Head of caudate nucleus (tissue), 42 donors: ENCODE results near the gene ARIH1.
A peak's percentile ranks its signal among the peaks of the same experiment; 100 is the strongest.

Experiments
- DNase-seq, 42 donors: peaks; one replicate each; pipeline versions ENCODE4 v3.0.0 to v3.0.0-alpha.2; 2020 to 2021; ENCODE audit warnings: mixed read lengths in 7 of 42
- intact Hi-C: fragments of 100-400 bp; cut with DNase I; formaldehyde crosslinking; loops from one replicate; pipeline ENCODE4 v1.15.0; 2022

The ARIH1 gene

GRCh38 chr15:72481015-72481659 lies 7.0 kb downstream of the ARIH1 start:
- intact Hi-C loops, result no loop called here
- no peak for DNase-seq

- DNase-seq, result no peak
- intact Hi-C loops, result no loop called here
These were observed 8.1 kb downstream of the ARIH1 start for GRCh38 chr15:72482275-72482674.

DNA sequence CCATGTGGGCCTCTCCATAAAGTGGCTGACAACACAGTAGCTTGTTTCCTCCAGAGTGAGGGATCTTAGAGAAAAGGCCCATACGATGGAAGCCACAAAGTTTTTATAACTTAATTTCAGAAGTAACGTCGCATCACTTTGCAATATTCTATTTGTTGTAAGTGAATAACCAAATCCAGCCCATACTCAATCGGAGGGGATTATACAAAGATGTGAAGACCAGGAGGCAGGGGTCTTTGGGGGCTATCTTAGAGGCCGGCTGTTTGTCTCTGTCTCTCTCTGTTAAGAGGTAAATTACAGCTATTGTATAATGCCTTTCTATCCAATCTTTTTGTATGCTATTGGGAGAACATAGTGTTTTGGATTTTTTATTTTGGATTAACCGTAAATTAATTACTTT lies 9.1 kb downstream of the ARIH1 start:
- no peak for DNase-seq
- intact Hi-C loops, result no loop called here

GRCh38 chr15:72486144-72486543 lies 12.0 kb downstream of the ARIH1 start:
- DNase-seq, result no peak
- intact Hi-C loops, result no loop called here

- intact Hi-C loops, result no loop called here
- peak in 1 of 42 donors; percentile 27 for DNase-seq
These were observed 13.1 kb downstream of the ARIH1 start for GRCh38 chr15:72487070-72487797.

GRCh38 chr15:72488558-72488957 lies 14.4 kb downstream of the ARIH1 start:
- DNase-seq, result no peak
- intact Hi-C loops, result no loop called here

DNA sequence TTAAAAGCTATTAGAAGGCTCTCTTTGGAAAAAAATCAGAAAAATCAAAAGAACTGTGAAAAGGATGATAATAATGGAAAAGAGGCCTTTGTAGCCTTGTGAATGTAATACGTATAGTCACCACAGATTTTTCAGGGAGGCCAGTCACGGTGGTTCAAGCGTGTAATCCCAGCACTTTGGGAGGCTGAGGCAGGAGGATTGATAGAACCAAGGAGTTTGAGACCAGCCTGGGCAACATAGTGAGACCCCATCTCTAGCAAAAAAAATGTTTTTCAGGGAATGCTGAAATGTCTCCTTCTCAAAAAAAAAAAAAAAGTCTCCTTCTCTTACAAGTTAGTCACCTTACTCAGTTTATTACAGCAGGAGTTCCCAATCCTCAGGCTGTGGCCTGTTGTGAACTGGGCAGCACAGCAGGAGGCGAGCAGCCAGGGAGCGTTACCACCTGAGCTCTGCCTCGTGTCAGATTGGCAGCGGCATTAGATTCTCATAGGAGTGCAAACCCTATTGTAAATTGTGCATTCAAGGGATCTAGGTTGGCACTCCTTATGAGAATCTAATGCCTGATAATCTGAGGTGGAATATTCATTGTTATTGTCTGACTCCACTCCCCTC lies 15.9 kb downstream of the ARIH1 start:
- no peak for DNase-seq
- intact Hi-C loops, result no loop called here

GRCh38 chr15:72491768-72492167 lies 17.6 kb downstream of the ARIH1 start:
- intact Hi-C loops, result no loop called here
- no peak for DNase-seq

GRCh38 chr15:72492733-72493132 lies 18.6 kb downstream of the ARIH1 start:
- intact Hi-C loops, result no loop called here
- no peak for DNase-seq

- no peak for DNase-seq
- intact Hi-C loops, result no loop called here
These were observed 19.1 kb downstream of the ARIH1 start for GRCh38 chr15:72493220-72493619.

GRCh38 chr15:72495007-72495406 lies 20.9 kb downstream of the ARIH1 start:
- intact Hi-C loops, result no loop called here
- DNase-seq, result no peak

DNA sequence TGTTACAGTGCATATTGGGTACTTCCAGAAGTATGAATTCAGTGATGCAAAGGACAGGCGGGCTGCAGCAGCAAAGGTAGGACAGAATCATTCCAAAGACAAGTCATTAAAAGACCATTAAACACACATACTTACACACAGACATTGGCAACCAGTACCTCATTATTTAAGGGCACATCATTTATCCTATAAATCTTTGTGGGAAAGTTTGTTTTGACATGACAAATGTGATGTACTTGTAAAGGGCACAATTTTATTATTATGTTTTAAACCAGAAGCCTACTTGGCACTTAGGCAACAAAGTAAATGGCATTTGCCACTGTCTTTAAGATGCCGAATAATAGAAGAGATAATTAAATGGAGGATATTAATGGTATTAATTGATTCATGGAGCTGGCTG lies 22.7 kb downstream of the ARIH1 start:
- DNase-seq, result no peak
- intact Hi-C loops, result no loop called here

GRCh38 chr15:72497402-72497801 lies 23.3 kb downstream of the ARIH1 start:
- no peak for DNase-seq
- intact Hi-C loops, result no loop called here

DNA sequence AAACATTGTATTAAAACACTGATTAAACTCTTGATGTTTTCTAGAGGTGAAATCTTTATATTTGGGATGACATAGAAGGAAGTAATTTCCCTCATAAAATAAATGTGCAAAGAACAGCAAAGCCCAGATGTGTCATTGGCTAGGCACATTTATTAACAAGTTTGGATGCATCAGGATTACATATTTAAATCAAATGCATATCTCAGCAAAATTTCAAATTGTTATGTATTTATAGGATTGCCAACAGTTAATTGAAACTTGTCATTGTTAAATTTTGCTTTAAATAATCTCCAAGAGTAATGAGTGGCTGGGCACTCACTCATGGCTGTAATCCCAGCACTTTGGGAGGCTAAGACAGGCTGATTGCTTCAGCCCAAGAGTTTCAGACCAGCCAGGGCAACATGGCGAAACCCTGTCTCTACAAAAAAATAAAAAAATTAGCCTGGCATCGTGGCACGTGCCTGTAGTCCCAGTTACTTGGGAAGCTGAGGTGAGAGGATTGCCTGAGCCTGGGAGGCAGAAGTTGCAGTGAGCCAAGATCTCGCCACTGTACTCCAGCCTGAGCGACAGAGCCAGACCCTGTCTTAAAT lies 28.2 kb downstream of the ARIH1 start:
- DNase-seq, result peak in 4 of 42 donors; percentile 6 to 42 (median 8)
- intact Hi-C loops, result no loop called here

- intact Hi-C loops, result no loop called here
- no peak for DNase-seq
These were observed 29.0 kb downstream of the ARIH1 start for GRCh38 chr15:72503147-72503546.

DNA sequence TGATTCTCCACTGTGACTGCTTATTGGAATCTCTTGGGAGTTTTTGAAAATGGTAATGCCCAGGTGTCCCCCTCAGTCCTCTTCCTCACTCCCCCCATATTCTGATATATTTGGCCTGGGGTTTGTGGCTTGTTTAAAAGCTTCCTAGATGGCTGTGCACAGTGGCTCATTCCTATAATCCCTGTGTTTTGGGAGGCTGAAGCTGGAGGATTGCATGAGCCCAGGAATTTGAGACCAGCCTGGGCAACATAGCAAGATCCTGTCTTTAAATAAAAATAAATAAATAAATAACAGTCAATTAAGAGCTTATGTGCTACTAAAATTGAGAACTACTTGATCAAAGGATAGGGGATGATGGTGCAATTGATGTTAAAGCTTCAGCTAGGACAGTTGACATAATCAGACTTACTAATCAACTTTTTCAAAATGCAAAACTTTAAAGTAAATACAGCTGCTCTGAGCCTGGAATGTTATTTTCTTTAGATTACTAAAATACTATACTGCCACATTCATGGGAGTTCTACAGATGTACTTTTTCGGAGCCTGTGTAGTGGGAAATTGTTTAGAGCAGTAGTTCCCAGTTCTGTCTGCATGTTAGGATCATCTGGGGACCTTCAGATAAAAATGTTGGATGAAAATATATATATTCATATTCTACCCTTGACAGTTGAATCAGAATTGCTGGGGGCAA lies 33.4 kb downstream of the ARIH1 start:
- intact Hi-C loops, result no loop called here
- DNase-seq, result no peak

DNA sequence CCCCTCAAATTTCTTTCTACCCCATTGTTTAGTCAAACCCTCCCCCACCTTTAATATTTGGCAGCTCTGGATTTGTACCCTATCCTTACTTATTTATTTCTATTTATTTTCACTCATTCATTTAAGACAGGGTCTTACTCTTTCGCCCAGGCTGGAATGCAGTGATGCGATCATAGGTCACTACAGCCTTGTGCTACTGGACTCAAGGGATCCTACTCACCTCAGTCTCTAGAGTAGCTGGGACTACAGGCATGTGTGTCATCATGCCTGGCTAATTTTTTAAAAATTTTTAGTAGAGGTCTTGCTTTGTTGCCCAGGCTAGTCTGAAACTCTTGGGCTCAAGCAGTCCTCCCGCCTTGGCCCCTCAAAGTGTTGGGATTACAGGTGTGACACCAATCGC lies 35.4 kb downstream of the ARIH1 start:
- intact Hi-C loops, result no loop called here

GRCh38 chr15:72511536-72511935 lies 37.4 kb downstream of the ARIH1 start:
- intact Hi-C loops, result no loop called here
- DNase-seq, result no peak

More for the DNA sequence above, 35.4 kb downstream of the ARIH1 start:
- DNase-seq, result no peak

- intact Hi-C loops, result no loop called here
These were observed 41.7 kb downstream of the ARIH1 start for GRCh38 chr15:72515591-72516389.

More at GRCh38 chr15:72515591-72516389, 41.7 kb downstream of the ARIH1 start:
- DNase-seq, result no peak
